MV-4-11 (cell line): ENCODE data around the gene SSH3.

ENCODE experiments used
- DNase-seq: peaks from one replicate; lab custom pipeline; 2025; lab: John Stamatoyannopoulos, UW

SSH3 gene

DNA sequence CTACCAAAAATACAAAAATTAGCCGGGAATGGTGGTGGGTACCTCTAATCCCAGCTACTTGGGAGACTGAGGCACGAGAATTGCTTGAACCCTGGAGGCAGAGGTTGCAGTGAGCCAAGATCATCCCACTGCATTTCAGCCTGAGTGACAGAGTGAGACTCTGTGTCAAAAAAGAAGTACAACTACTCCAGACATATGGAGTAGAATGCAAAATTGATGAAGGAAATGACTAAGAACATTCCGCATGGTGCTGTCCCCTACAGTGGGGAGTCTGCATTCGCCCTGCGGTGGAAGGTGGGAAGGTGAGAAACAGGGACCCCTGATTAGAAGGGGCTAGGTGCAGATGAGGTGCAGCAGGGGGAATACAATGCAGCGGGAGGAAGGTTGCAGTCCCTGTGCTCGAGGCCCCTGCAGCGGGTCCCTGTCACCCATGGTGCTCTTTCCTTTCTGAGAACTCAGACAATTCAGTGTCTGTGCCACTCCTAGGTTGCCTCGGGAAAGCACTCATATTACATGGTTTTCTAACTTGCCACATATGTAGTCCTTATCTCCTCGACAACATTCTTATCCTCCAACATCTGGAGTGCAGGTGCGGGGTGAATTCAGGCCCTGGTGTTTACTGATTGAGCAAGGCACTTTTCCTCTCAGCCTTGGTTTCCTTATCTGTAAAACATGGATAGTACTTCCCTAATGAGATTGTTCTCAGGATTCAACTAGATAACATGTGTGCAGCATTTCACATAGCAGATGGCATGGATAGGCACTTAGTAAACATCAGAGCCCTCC is 44.8 kb downstream of the SSH3 start:
- no peak for DNase-seq

- no peak for DNase-seq
Measured at GRCh38 chr11:67349036-67349435, 45.7 kb downstream of the SSH3 start.

DNA sequence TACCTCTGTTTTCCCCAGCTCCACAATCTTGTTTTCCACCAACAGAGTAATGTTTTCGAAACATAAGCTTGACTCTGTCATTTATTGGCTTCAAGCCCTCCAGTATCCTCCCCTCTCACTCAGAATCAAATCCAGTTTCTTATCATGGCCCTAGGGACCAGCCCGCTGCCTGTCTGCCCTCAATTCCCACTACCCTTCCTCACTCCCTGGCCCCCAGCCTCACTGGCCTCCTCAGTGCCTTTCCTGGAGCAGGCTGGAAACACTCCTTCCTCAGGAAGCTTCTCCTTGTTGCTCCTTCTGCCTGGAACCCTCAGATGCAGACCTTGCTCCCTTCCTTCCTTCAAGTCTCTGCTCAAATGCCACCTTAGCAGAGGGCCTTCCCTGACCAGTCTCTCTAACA is 46.1 kb downstream of the SSH3 start:
- DNase-seq = no peak

- DNase-seq = no peak
Measured at GRCh38 chr11:67349928-67350465, 46.7 kb downstream of the SSH3 start.

- peak; percentile 70 for DNase-seq
Measured at GRCh38 chr11:67351275-67352005, 48.1 kb downstream of the SSH3 start.

DNA sequence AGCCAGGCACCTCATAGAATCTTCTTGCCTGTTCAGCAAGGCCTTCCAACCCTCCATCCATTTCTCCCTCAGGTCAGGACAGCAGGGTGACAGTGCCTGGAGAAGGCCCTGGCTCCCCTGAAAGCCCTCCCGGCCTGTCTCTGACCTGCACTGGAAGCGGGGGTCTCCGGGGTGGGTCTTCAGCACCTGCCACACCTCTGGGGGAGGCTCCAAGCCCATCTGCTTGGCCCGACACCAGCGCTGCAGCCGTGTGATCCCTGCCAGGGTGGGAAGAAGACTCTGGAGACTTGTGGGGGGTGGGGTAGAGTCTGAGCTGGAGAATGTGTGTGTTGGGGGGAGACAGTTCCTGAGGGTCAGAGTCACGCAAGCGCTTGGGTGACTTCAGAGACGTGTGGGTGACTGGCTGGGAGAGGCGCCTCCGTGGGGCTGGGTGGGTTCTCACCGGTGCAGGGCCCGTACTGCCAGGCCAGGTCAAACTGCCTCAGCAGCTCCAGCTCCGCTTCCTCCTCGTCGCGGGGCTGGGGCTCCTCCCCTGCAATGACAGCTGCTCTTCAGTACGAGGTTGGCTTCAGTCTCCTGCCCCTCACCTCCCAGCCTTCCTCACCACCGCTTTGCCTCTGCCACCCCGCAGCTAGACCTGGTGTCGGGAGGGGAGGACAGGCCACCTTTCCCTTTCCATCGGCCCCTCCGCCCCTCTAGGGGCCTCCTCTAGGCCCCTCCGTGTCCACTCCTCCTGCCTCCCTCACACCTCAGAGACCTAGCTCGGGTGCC is 49.4 kb downstream of the SSH3 start:
- DNase-seq = peak; percentile 40

GRCh38 chr11:67353317-67354074 is 50.2 kb downstream of the SSH3 start, which contains the start of gene POLD4:
POLD4 (minus strand) TSS chr11:67353546; CDS start chr11:67353399, 147 bp downstream.
- DNase-seq = peak; percentile 99

- peak; percentile 72 for DNase-seq
Measured at GRCh38 chr11:67354075-67355022, 51.0 kb downstream of the SSH3 start.

DNA sequence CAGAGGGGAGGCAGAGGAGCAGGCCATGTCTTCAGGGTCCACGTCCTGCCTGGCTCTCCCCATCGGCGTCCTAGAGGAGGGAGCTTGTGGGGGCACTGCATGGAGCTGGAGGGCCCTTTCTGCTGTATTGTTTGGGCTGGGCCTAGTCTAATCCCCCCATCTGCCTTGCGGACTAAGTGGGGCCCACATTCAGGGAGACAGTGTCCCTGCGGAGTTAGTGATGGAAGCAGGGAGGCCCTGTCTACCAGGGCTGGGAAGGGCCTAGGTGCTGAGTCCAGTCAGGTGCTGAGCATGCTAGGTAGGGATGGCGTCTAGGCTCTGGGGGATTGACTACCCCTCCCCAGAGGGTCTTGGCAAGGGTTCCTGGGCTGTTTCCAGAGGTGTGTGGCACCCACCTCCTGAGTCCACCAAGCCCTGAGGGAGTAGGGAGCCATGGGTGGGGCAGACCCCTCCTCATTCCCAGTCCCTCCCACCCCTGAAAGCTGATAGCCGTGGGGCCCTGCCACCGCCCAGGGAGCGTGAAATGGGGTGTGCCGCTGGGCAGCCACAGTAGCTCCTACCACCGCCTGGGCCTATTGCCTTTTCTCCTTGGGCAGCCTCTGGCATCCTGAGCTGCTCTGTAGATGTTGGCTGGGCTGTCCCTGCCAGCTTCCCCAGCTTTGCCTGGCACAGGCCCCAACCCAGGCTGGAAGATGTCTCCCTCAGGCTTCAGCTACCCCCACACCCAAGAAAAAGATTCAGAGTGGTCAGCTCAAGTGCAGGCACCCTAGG is 51.9 kb downstream of the SSH3 start:
- no peak for DNase-seq

GRCh38 chr11:67355794-67356386 is 52.6 kb downstream of the SSH3 start:
- DNase-seq = no peak

DNA sequence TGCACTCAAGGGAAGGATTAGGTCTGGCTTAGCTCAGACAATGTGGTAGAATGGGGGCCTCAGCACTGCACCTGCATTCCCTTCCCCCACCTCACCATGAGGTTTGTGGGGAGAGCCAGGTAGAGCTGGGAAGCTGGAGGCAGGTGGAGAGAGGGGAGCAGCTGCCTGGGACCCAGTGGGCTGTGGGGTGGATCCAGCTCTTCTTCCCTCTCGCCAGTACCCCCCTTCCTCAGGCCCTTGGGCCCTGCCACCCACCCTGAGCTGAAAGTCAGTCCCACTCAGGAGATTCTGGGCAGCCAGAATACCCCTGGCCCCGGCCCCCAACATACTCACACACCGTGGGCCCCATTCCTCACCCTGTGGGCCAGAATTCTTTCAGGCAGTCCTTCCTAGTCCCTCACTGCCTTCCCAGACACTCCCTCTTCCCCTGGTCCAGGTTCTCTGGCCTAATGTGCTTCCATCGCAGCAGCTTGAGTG is 53.1 kb downstream of the SSH3 start:
- no peak for DNase-seq

DNA sequence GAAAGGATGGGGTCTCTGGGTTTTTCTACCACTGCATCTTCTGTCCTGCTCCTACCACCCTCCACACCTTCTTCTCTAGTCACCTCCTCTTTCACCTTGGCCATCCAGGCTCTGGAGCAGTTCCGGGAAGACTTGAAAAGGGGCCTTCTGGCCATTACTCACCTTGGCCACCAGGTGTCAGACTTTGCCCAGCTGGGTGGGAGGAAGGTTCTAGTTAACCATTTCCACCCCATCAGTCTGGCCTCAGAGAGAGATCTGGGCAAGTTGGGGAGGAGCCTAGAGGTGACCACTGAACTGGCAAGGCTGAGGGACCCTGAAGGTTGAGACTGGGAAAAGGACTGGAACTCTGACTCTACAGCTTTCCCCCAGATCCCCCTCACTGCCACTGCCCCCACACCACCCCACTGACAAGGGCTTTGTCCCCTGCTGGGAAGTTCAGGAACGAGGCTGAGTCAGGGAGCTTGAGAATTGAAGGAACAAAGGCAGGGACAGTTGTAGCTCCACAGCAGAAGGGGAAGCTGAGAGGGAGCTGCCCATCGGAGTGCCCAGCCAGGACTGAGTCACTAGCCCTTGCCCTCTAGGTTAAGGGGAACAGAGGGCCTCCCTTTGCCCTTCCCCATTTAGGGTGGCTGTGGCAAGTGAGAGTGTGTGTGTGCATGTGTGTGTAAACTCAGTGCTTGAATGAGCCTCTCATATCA is 53.7 kb downstream of the SSH3 start:
- peak; percentile 87 for DNase-seq

GRCh38 chr11:67357831-67358670 is 54.7 kb downstream of the SSH3 start:
- DNase-seq = no peak
